ENCODE data around the gene FAM98B. TPM values are rescaled to one million over a fixed set of nuclear protein-coding genes. Genes with fewer than 3 reads are reported as not detected.

Gene FAM98B
- total and polyA plus RNA-seq, 2 of the 13 experiments (the other 11 are each of a cell fraction or from before 2014, with no cell fraction given): 3.7 to 4.7 TPM

- ATAC-seq (no peak), FAIRE-seq (no peak), DNase-seq (ENCODE audit: low spot score) (no peak)
- intact Hi-C loops (cut with micrococcal nuclease; ENCODE audit: unreplicated experiment) (no loop called here), in situ Hi-C loops (cut with HindIII; ENCODE audit: extremely low pct_ligation_motif_present, low pct_unique_long_range_greater_than_20kb) (no loop called here)
- no TSS peak for BruUV-seq (replicated peaks)
- Histone ChIP-seq H3K9me3 (ENCODE audit: low read length) (no peaks in the 10 kb centered on the region), H3K4me2 (ENCODE audit: low read depth, low read length) (no peak overlapping the region), H3K4me3 (replicated peaks in 1 of 3; ENCODE audit: insufficient read depth in 1 of 3, low read depth in 2 of 3, low read length in 3 of 3) (no peak overlapping the region), H2AFZ (ENCODE audit: low read length) (no peak overlapping the region), H3K27me3 (ENCODE audit: control insufficient read depth in 1 of 2, insufficient read depth in 2 of 2, low read length in 2 of 2) (no peaks in the 10 kb centered on the region; a peak in 1 of 5 replicates), H4K20me1 (ENCODE audit: insufficient read depth, low read length) (no peaks in the 10 kb centered on the region), H3K9ac (ENCODE audit: insufficient read depth, low read depth, low read length) (no peak overlapping the region), H3K4me1 (ENCODE audit: insufficient read depth, low read length) (no peaks in the 10 kb centered on the region), H3K27ac (ENCODE audit: extremely low read length, insufficient read depth, low read length) (no peak overlapping the region), H3K36me3 (replicated peaks in 1 of 2; ENCODE audit: control insufficient read depth in 1 of 2, insufficient read depth in 2 of 2, low read length in 2 of 2) (no peaks in the 10 kb centered on the region), H3K79me2 (ENCODE audit: insufficient read depth, low read length) (no peaks in the 10 kb centered on the region)
- ChIA-PET POLR2A (no interaction called here), CTCF (ENCODE audit: low intra/inter-chr PET ratio, low total read pairs) (no interaction called here)
- 7% methylated on average over 4 of the region's 4 CpGs for WGBS (ENCODE audit: low lambda C conversion rate)
- TF ChIP-seq MAFF (IDR thresholded peaks at IDR 0.05; ENCODE audit: low read depth, low read length) (no peak), ZNF607 (CRISPR knock-in tag; IDR thresholded peaks at IDR 0.05; ENCODE audit: borderline replicate concordance) (no peak), FLYWCH1 (CRISPR knock-in tag; IDR thresholded peaks at IDR 0.05) (no peak)
These were observed 45.4 kb upstream of the FAM98B start for GRCh38 chr15:38408576-38408975.

DNA sequence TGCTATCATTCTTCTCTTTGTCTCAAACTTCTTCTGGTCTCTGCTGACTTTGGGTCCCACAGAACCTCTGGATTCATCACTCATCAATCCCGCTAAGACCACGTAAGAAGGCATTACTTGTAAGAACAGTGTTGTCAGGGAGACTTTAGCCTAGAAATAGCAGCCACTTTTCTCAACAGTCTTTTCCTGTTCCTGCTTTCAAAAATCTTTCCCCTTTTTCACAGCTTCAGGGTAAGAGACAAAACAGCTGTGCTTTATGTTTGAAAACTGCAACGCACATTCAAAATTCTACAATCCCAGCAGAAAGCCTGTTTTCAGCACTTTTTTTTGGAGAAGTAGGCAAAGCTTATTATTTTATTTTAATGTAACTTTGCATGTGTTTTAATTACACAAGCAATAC, 42.0 kb upstream of the FAM98B start:
- Histone ChIP-seq H3K79me2 (ENCODE audit: insufficient read depth, low read length) (no peaks in the 10 kb centered on the region), H4K20me1 (ENCODE audit: insufficient read depth, low read length) (no peaks in the 10 kb centered on the region), H3K27me3 (ENCODE audit: control insufficient read depth in 1 of 2, insufficient read depth in 2 of 2, low read length in 2 of 2) (no peaks in the 10 kb centered on the region), H3K9me3 (ENCODE audit: low read length) (no peaks in the 10 kb centered on the region), H2AFZ (ENCODE audit: low read length) (no peak overlapping the region), H3K9ac (ENCODE audit: insufficient read depth, low read depth, low read length) (no peak overlapping the region), H3K4me2 (ENCODE audit: low read depth, low read length) (no peak overlapping the region), H3K4me1 (ENCODE audit: insufficient read depth, low read length) (no peaks in the 10 kb centered on the region), H3K36me3 (replicated peaks in 1 of 2; ENCODE audit: control insufficient read depth in 1 of 2, insufficient read depth in 2 of 2, low read length in 2 of 2) (no peaks in the 10 kb centered on the region), H3K27ac (ENCODE audit: extremely low read length, insufficient read depth, low read length) (no peak overlapping the region), H3K4me3 (replicated peaks in 1 of 3; ENCODE audit: insufficient read depth in 1 of 3, low read depth in 2 of 3, low read length in 3 of 3) (no peak overlapping the region)
- no TSS peak for BruUV-seq (replicated peaks)
- in situ Hi-C loops (cut with HindIII; ENCODE audit: extremely low pct_ligation_motif_present, low pct_unique_long_range_greater_than_20kb): no loop called here
- CTCF ChIA-PET (ENCODE audit: low intra/inter-chr PET ratio, low total read pairs): no interaction called here
- no peak for FAIRE-seq
- WGBS (ENCODE audit: low lambda C conversion rate): 3% methylated on average over 3 of the region's 3 CpGs
- ATAC-seq: no peak
- DNase-seq (ENCODE audit: low spot score): no peak
- POLR2A ChIA-PET: no interaction called here
- intact Hi-C loops (cut with micrococcal nuclease; ENCODE audit: unreplicated experiment): no loop called here
- no peak for TF ChIP-seq DDIT3 (CRISPR knock-in tag; IDR thresholded peaks at IDR 0.05)
- no peak for TF ChIP-seq STAT6 (CRISPR knock-in tag; IDR thresholded peaks at IDR 0.05; ENCODE audit: borderline replicate concordance)
- no peak for TF ChIP-seq MYC (CRISPR knock-in tag; IDR thresholded peaks at IDR 0.05; ENCODE audit: borderline replicate concordance)
- no peak for TF ChIP-seq HNRNPLL (IDR thresholded peaks at IDR 0.05; ENCODE audit: low read depth, low read length, poor library complexity, severe bottlenecking)
- TF ChIP-seq ZNF557 (CRISPR knock-in tag; IDR thresholded peaks at IDR 0.05): no peak
- TF ChIP-seq CREM (IDR thresholded peaks at IDR 0.05): no peak
- TF ChIP-seq CREM (CRISPR knock-in tag; IDR thresholded peaks at IDR 0.05): no peak
- TF ChIP-seq TEAD3 (CRISPR knock-in tag; optimal IDR thresholded peaks at IDR 0.05; ENCODE audit: borderline replicate concordance): no peak
- TF ChIP-seq ZNF121 (CRISPR knock-in tag; IDR thresholded peaks at IDR 0.05): no peak
- TF ChIP-seq, protein P1, sequence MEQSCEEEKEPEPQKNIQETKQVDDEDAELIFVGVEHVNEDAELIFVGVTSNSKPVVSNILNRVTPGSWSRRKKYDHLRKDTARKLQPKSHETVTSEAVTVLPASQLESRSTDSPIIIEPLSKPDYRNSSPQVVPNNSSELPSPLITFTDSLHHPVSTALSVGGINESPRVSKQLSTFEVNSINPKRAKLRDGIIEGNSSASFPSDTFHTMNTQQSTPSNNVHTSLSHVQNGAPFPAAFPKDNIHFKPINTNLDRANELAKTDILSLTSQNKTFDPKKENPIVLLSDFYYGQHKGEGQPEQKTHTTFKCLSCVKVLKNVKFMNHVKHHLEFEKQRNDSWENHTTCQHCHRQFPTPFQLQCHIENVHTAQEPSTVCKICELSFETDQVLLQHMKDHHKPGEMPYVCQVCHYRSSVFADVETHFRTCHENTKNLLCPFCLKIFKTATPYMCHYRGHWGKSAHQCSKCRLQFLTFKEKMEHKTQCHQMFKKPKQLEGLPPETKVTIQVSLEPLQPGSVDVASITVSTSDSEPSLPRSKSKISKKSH (CRISPR knock-in tag; IDR thresholded peaks at IDR 0.05; ENCODE audit: borderline replicate concordance): no peak
- TF ChIP-seq ZNF788 (CRISPR knock-in tag; IDR thresholded peaks at IDR 0.05; ENCODE audit: borderline replicate concordance): no peak
